Vagina (tissue), 2 donors: ENCODE measurements around the gene APRT.

ENCODE experiments used
- POLR2AphosphoS5 ChIP-seq, 2 donors: sonication (generic); formaldehyde crosslinking; IDR thresholded peaks; one replicate each; pipeline ENCODE4 v1.9.0; 2017; ENCODE audit warnings: antibody characterized with exemption in 2 of 2, mild to moderate bottlenecking in 2 of 2, low read depth in 1 of 2; ENCODE audit not compliant: insufficient read depth in 1 of 2
- TF ChIP-seq, protein P1 (sequence below), 3 experiments: fragments of 450-650 bp in 2 of 3; fragments of 200-600 bp in 1 of 3; sonication (generic) in 1 of 3; IDR thresholded peaks; one replicate each; pipeline ENCODE4 v1.5.1; 2017 to 2019; ENCODE audit warnings: antibody characterized with exemption in 3 of 3, mild to moderate bottlenecking in 2 of 3, moderate library complexity in 2 of 3

- TF ChIP-seq, protein P1, sequence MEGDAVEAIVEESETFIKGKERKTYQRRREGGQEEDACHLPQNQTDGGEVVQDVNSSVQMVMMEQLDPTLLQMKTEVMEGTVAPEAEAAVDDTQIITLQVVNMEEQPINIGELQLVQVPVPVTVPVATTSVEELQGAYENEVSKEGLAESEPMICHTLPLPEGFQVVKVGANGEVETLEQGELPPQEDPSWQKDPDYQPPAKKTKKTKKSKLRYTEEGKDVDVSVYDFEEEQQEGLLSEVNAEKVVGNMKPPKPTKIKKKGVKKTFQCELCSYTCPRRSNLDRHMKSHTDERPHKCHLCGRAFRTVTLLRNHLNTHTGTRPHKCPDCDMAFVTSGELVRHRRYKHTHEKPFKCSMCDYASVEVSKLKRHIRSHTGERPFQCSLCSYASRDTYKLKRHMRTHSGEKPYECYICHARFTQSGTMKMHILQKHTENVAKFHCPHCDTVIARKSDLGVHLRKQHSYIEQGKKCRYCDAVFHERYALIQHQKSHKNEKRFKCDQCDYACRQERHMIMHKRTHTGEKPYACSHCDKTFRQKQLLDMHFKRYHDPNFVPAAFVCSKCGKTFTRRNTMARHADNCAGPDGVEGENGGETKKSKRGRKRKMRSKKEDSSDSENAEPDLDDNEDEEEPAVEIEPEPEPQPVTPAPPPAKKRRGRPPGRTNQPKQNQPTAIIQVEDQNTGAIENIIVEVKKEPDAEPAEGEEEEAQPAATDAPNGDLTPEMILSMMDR (IDR thresholded peaks at IDR 0.05), result no peak
- TF ChIP-seq POLR2AphosphoS5 (IDR thresholded peaks at IDR 0.05; ENCODE audit: insufficient read depth in 1 of 2, low read depth in 1 of 2), result peak in 1 of 2 donors; percentile 20
Measured at GRCh38 chr16:88781140-88782077, 30.3 kb downstream of the APRT start.
